Subcutaneous adipose tissue (tissue), 4 donors: Measurements from ENCODE around the gene RGL1. TPM values are rescaled to one million over a fixed set of nuclear protein-coding genes. Genes with fewer than 3 reads are reported as not detected.

ENCODE experiments used
- total RNA-seq, 4 donors: library from RNA; depleted of rRNA; stranded (reverse); fragments of >200 nt; gene quantifications; one replicate each; pipeline ENCODE4 v1.1.0, GENCODE V29; 2016
- TF ChIP-seq, protein P1 (sequence below): fragments of 450-650 bp; IDR thresholded peaks from one replicate; pipeline ENCODE4 v1.5.1; 2016; ENCODE audit warnings: low read depth, mild to moderate bottlenecking, control low read depth, antibody characterized with exemption, moderate library complexity

RGL1 gene
- total RNA-seq, 4 donors from 2014 or later = 41.8 to 81.8 (median 59.0) TPM

DNA sequence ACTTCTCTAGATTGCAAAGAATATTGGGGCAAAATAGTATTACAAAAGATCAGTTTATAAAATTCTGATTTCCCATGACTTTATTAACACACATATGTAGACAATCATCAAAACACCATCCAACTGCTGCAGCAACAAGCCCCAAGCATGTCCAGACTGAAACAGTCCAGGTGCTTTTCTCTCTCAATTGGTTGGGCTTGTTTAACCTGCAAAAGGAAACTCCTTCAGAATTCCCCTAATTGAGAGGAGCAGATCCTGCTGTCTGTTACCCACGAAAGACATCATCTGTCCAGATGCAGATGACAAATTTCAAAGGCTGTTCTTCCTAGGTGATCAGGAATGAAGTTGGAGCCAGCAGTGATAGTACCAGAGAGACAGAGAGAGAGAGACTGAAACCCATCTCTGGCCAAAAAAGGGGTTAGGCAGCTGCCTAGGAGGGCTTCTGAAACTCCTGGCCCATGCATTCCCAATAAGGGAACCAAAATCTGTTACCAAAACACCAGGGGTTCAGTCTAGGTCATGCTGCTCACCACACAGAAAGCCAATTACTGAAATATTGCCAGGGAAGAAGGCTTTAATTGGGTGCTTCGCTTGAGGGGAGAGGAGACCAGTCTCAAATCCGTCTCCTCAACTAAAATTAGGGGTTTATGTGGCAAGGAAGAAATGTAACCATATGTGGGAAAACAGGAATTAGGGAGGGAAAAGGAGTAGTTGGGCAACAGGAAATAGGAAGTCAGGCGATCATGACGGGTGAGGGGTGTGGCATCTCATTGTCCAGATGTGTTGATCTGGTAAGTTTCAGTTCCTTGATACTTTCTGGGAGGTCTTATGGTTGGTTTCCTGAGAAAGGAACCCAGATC is 34.7 kb upstream of the RGL1 start:
- TF ChIP-seq, protein P1, sequence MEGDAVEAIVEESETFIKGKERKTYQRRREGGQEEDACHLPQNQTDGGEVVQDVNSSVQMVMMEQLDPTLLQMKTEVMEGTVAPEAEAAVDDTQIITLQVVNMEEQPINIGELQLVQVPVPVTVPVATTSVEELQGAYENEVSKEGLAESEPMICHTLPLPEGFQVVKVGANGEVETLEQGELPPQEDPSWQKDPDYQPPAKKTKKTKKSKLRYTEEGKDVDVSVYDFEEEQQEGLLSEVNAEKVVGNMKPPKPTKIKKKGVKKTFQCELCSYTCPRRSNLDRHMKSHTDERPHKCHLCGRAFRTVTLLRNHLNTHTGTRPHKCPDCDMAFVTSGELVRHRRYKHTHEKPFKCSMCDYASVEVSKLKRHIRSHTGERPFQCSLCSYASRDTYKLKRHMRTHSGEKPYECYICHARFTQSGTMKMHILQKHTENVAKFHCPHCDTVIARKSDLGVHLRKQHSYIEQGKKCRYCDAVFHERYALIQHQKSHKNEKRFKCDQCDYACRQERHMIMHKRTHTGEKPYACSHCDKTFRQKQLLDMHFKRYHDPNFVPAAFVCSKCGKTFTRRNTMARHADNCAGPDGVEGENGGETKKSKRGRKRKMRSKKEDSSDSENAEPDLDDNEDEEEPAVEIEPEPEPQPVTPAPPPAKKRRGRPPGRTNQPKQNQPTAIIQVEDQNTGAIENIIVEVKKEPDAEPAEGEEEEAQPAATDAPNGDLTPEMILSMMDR = no peak

DNA sequence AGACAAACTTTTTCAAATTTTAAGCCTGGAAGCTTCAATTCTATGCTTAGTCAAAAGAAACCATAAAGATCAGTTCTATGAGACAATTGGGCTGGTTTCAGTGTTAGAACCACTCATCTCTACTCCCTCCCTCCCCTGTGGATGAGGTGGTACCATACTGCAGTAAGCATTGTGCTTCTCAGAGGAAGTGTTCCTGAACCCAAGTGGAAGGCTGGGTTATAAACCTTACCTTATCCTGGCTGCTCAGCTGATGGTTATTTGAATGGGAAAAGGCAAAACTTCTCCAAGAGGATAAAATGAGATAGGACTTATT is 34.1 kb upstream of the RGL1 start:
- TF ChIP-seq, protein P1 = no peak

DNA sequence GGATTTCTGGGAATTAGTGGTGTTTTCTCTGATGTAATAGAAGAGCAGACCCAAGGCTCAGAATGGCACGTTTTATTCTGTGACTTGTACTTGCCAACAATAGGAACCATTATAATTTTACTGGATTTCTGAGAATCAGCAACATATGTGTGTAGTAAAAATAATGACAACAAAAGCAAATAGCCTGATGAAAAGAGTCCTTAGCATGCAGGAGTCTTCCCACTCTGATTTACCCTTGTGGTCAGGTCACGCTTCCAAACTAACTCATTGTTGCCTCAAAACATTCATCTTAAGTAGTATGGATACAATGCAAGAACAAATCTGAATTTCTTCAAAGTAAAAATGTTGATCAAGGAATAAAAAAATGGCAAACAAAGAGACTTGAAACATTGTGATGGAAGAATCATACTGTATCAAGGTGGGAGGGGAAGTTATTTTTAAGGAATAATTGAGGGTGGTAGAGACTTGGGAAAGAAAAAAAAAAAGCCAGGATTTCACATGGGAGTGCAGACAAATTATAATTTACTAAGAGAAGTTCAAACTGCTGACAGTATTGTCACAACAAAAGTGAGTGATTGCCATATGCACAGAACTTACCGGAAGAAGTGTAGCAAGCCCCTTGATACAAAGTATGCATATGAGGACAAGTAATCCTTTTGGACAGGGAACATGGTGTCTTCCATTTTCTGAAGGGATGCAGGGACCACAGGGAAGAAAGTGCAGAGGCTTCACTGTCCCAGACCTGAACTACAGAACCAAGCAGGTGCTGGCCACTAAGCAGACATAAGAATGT is 31.2 kb upstream of the RGL1 start:
- TF ChIP-seq, protein P1 = no peak

DNA sequence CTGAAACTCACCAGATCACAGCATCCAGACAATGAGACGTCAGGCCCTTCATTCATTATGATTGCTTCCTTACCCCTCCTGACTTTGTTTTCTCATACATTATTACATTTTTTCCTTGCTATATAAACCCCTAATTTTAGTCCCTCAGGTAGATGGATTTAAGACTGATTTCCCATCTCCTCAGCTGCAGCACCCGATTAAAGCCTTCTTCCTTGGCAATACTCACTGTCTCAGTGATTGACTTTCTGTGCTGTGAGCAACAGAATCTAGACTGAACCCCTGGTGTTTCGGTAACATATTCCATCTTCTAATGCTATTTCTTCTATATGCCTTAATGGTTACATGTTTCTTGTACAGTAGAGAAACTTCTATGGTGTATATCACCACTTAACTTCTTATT is 30.0 kb upstream of the RGL1 start:
- TF ChIP-seq, protein P1 = no peak

DNA sequence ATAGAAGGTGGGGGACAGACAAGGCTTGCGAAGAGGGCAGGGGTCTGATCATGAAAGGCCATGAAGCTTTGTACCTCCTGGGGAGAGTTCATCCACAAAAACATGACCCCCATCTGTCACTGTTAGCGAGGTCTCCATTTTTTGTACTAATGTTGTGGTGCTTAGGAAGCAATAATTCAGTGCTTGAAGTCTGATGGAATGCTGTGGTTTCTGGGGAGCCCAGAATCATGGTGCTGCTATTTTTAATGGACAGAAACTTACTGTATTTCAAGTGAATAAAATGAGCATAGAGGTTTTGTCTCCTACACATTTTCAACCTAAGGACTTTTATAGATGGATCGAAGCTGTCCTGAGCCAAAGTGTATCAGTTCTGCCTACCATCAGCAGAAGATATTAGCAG is 28.2 kb upstream of the RGL1 start:
- TF ChIP-seq, protein P1 = no peak

DNA sequence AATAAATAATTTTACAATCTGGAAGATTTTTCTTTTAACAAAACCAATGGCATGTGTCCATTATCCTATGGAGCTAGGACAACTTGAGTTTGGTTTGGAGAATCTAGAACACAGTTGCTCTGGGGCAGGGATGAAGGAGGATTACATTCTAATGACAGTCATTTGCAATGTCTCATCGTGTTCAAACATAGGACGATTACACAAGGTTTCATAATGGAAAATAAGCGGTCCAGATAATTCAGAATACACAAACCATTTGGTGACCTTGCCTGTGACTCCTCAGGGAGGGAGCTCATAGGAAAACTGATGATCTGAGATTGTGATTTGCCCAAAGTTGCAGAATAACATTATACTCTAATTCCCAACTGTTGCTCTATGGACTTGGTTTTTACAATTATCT is 27.6 kb upstream of the RGL1 start:
- TF ChIP-seq, protein P1 = no peak

DNA sequence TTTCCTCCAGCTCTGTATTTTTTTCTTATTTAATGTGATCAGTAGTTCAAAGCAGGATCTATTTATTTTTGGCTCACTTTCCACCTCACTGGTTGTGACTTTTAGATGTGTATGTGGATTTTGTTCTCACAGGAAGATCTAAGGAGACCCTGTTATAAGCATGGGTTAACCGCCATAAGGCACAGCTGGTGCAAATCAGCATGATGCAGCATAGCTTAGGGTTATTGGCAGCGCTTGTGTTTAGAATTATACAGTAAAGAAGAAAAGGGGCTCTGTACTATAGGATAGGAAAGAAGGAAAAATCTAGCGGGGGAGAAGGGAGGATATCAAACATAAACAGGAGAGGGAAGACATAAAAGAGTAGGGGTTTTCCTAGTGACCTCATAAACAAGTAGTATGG is 26.9 kb upstream of the RGL1 start:
- TF ChIP-seq, protein P1 = no peak
